HG03558 (cell line): ENCODE data around the gene FRMPD1.

Experiments
- ATAC-seq: cut with Tn5 transposase; IDR thresholded peaks from one replicate; pipeline ENCODE4 v1.9.1; 2021; ENCODE audit warnings: moderate number of reproducible peaks; ENCODE audit not compliant: unreplicated experiment; ENCODE audit errors: extremely low read depth

The FRMPD1 gene

GRCh38 chr9:37632479-37632878 is 18.3 kb upstream of the FRMPD1 start:
- no peak for ATAC-seq

- ATAC-seq = no peak
Measured at GRCh38 chr9:37635808-37636207, 14.9 kb upstream of the FRMPD1 start.

- ATAC-seq = no peak
Measured at GRCh38 chr9:37636511-37637448, 14.0 kb upstream of the FRMPD1 start.

- ATAC-seq = no peak
Measured at GRCh38 chr9:37639109-37639762, 11.5 kb upstream of the FRMPD1 start.

- ATAC-seq = no peak
Measured at GRCh38 chr9:37639841-37640240, 10.9 kb upstream of the FRMPD1 start.

- no peak for ATAC-seq
Measured at GRCh38 chr9:37640246-37640645, 10.5 kb upstream of the FRMPD1 start.

- no peak for ATAC-seq
Measured at GRCh38 chr9:37641331-37641730, 9.4 kb upstream of the FRMPD1 start.

GRCh38 chr9:37643214-37643613 is 7.5 kb upstream of the FRMPD1 start:
- no peak for ATAC-seq

GRCh38 chr9:37645903-37646506 is 4.7 kb upstream of the FRMPD1 start:
- no peak for ATAC-seq

- ATAC-seq = no peak
Measured at GRCh38 chr9:37650299-37650872, 368 bp upstream of the FRMPD1 start.

- ATAC-seq = no peak
Measured at GRCh38 chr9:37652261-37652660, 1.5 kb downstream of the FRMPD1 start.

GRCh38 chr9:37653385-37653784 is 2.6 kb downstream of the FRMPD1 start:
- ATAC-seq = no peak

- no peak for ATAC-seq
Measured at GRCh38 chr9:37656936-37657335, 6.2 kb downstream of the FRMPD1 start.

GRCh38 chr9:37660691-37661090 is 9.9 kb downstream of the FRMPD1 start:
- no peak for ATAC-seq

GRCh38 chr9:37663926-37664325 is 13.2 kb downstream of the FRMPD1 start:
- ATAC-seq = no peak

- no peak for ATAC-seq
Measured at GRCh38 chr9:37667706-37668105, 17.0 kb downstream of the FRMPD1 start.

- no peak for ATAC-seq
Measured at GRCh38 chr9:37668116-37668601, 17.4 kb downstream of the FRMPD1 start.

- ATAC-seq = no peak
Measured at GRCh38 chr9:37669232-37669631, 18.5 kb downstream of the FRMPD1 start.

- ATAC-seq = no peak
Measured at GRCh38 chr9:37675661-37676060, 24.9 kb downstream of the FRMPD1 start.

- no peak for ATAC-seq
Measured at GRCh38 chr9:37676411-37676830, 25.7 kb downstream of the FRMPD1 start.

GRCh38 chr9:37677435-37677834 is 26.7 kb downstream of the FRMPD1 start:
- ATAC-seq = no peak
